ENCODE measurements around the gene OLFM2. TPM values are rescaled to one million over a fixed set of nuclear protein-coding genes. Genes with fewer than 3 reads are reported as not detected.

Gene OLFM2
- total and polyA plus RNA-seq, 2 experiments from 2014 or later = 58.1 to 117 TPM

DNA sequence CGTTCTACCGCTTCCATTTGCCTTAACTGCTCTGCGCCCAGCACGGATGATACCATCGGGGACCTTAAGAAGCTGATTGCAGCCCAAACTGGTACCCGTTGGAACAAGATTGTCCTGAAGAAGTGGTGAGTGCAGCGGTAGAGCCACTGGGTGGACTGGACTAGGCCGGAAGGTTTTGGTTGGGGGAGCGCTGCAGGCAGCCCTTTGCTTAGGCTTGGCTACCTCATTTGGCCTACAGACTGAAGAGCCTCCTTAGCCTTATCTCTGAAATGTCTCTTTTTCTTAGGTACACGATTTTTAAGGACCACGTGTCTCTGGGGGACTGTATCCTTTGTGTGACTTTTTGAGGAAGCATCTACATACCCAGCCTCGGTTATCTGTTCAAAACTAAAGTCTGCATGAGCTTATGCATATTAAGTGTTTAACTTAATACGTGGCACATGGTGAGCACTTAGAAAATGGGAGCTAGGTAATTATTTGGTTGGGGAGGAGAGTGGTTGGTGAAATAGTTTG is 107.7 kb downstream of the OLFM2 start (continued):
- TF ChIP-seq, protein P1, sequence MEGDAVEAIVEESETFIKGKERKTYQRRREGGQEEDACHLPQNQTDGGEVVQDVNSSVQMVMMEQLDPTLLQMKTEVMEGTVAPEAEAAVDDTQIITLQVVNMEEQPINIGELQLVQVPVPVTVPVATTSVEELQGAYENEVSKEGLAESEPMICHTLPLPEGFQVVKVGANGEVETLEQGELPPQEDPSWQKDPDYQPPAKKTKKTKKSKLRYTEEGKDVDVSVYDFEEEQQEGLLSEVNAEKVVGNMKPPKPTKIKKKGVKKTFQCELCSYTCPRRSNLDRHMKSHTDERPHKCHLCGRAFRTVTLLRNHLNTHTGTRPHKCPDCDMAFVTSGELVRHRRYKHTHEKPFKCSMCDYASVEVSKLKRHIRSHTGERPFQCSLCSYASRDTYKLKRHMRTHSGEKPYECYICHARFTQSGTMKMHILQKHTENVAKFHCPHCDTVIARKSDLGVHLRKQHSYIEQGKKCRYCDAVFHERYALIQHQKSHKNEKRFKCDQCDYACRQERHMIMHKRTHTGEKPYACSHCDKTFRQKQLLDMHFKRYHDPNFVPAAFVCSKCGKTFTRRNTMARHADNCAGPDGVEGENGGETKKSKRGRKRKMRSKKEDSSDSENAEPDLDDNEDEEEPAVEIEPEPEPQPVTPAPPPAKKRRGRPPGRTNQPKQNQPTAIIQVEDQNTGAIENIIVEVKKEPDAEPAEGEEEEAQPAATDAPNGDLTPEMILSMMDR (conservative IDR thresholded peaks at IDR 0.05; ENCODE audit: low read depth in 2 of 2) = no peak

DNA sequence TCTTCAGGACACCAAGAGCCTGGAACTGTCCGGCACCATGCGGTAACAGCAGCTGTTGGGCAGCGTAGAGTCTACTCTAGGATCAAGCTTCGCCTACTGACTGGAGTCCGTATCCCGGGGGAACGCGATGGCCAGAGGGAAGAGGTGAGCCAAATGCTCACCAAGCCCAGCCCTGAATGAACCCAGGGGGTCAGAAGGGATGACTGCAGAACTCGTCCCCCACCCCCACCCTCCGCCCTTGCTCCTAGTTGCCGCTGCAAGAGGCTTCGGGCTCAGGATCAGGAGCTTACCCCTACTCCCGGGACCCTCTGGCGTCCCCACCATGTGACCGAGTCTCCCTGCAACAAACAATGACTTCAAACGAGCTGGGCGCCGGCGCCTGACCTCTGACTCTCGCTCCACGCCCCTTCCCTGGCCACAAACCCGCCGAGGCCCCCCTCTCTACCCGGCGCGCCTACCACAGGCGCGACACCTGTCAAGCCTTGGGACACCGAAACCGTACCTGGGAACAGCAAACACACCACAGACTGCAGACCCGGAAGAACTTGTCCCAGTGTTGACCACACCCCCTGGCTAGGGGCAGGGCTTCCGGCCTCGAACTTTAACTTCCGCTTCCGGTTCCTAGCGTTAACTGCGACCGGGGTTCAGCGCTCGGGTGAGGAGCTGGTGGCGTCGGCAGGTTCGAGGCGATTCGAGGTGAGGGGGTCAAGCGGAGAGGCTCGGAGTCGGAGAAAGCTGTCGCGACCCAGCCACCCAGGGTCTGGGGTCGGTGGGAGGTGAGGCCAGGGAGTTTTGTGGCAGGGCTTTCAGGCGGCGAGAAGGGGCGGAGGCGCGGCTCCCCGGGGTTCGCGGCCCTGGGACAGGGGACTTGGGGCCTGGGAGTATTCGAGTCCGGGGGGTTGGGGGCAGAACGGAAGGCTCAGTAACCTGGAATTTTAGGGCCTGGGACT is 108.8 kb downstream of the OLFM2 start, which contains the start of gene UBL5:
TSS of gene UBL5 (plus strand) at position 630 of the 950 bp plus-strand sequence. CDS start 420 bp downstream, outside the sequence.
- Histone ChIP-seq H2AFZ (peak within 1 kb of the TSS; percentile 83; the same call in 1 of the 2 replicates), H3K4me2 (peak within 1 kb of the TSS; percentile 98), H3K4me1 (ENCODE audit: insufficient read depth) (peaks cover 5% of the 10 kb centered on the region; the same call in 1 of the 2 replicates), H3K4me3 (peak within 1 kb of the TSS; percentile 81), H3K27ac (ENCODE audit: low read depth) (peak within 1 kb of the TSS; percentile 78), H3K36me3 (ENCODE audit: insufficient read depth) (no peaks in the 10 kb centered on the region), H3K79me2 (replicated peaks; ENCODE audit: insufficient read depth) (peaks cover 53% of the 10 kb centered on the region), H4K20me1 (replicated peaks; ENCODE audit: insufficient read depth) (peaks cover 7% of the 10 kb centered on the region), H3K27me3 (ENCODE audit: insufficient read depth) (no peaks in the 10 kb centered on the region), H3K9me2 (ENCODE audit: insufficient read depth) (no peaks in the 10 kb centered on the region), H3F3A (replicated peaks; ENCODE audit: low read depth) (peaks cover 13% of the 10 kb centered on the region)
- peak; percentile 97 for ATAC-seq
- peaks cover 5% of the 10 kb centered on the region for H3K27me3 Mint-ChIP-seq (ENCODE audit: insufficient read depth, low read depth, poor library complexity)
- peaks cover 24% of the 10 kb centered on the region for H3K36me3 Mint-ChIP-seq (ENCODE audit: low read depth)
- peak within 1 kb of the TSS; percentile 96 for H3K4me3 Mint-ChIP-seq
- DNase-seq (ENCODE audit: low spot score) = peak; percentile 98
- peaks cover 9% of the 10 kb centered on the region for H3K4me1 Mint-ChIP-seq
- no peaks in the 10 kb centered on the region; the same call in 2 of the 3 replicates for H3K9me3 Mint-ChIP-seq
- H3K27ac Mint-ChIP-seq = peak within 1 kb of the TSS; percentile 97
- TF ChIP-seq, protein P2, sequence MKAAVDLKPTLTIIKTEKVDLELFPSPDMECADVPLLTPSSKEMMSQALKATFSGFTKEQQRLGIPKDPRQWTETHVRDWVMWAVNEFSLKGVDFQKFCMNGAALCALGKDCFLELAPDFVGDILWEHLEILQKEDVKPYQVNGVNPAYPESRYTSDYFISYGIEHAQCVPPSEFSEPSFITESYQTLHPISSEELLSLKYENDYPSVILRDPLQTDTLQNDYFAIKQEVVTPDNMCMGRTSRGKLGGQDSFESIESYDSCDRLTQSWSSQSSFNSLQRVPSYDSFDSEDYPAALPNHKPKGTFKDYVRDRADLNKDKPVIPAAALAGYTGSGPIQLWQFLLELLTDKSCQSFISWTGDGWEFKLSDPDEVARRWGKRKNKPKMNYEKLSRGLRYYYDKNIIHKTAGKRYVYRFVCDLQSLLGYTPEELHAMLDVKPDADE (IDR thresholded peaks at IDR 0.05) = peak; percentile 91
- TF ChIP-seq EZH2 (IDR thresholded peaks at IDR 0.05; ENCODE audit: low read depth, unreplicated experiment) (no peak), STAT1 (IDR thresholded peaks at IDR 0.05; ENCODE audit: unreplicated experiment) (no peak), CREB1 (CRISPR knock-in tag; IDR thresholded peaks at IDR 0.05; ENCODE audit: low read depth) (no peak), ZNF331 (CRISPR knock-in tag; IDR thresholded peaks at IDR 0.05; ENCODE audit: low read depth) (no peak), JUNB (IDR thresholded peaks at IDR 0.05; ENCODE audit: unreplicated experiment) (no peak), EZH2phosphoT487 (IDR thresholded peaks at IDR 0.05; ENCODE audit: unreplicated experiment) (no peak)
- TF ChIP-seq, protein P3, sequence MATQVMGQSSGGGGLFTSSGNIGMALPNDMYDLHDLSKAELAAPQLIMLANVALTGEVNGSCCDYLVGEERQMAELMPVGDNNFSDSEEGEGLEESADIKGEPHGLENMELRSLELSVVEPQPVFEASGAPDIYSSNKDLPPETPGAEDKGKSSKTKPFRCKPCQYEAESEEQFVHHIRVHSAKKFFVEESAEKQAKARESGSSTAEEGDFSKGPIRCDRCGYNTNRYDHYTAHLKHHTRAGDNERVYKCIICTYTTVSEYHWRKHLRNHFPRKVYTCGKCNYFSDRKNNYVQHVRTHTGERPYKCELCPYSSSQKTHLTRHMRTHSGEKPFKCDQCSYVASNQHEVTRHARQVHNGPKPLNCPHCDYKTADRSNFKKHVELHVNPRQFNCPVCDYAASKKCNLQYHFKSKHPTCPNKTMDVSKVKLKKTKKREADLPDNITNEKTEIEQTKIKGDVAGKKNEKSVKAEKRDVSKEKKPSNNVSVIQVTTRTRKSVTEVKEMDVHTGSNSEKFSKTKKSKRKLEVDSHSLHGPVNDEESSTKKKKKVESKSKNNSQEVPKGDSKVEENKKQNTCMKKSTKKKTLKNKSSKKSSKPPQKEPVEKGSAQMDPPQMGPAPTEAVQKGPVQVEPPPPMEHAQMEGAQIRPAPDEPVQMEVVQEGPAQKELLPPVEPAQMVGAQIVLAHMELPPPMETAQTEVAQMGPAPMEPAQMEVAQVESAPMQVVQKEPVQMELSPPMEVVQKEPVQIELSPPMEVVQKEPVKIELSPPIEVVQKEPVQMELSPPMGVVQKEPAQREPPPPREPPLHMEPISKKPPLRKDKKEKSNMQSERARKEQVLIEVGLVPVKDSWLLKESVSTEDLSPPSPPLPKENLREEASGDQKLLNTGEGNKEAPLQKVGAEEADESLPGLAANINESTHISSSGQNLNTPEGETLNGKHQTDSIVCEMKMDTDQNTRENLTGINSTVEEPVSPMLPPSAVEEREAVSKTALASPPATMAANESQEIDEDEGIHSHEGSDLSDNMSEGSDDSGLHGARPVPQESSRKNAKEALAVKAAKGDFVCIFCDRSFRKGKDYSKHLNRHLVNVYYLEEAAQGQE (IDR thresholded peaks at IDR 0.05; ENCODE audit: unreplicated experiment) = no peak
- TF ChIP-seq, protein P4, sequence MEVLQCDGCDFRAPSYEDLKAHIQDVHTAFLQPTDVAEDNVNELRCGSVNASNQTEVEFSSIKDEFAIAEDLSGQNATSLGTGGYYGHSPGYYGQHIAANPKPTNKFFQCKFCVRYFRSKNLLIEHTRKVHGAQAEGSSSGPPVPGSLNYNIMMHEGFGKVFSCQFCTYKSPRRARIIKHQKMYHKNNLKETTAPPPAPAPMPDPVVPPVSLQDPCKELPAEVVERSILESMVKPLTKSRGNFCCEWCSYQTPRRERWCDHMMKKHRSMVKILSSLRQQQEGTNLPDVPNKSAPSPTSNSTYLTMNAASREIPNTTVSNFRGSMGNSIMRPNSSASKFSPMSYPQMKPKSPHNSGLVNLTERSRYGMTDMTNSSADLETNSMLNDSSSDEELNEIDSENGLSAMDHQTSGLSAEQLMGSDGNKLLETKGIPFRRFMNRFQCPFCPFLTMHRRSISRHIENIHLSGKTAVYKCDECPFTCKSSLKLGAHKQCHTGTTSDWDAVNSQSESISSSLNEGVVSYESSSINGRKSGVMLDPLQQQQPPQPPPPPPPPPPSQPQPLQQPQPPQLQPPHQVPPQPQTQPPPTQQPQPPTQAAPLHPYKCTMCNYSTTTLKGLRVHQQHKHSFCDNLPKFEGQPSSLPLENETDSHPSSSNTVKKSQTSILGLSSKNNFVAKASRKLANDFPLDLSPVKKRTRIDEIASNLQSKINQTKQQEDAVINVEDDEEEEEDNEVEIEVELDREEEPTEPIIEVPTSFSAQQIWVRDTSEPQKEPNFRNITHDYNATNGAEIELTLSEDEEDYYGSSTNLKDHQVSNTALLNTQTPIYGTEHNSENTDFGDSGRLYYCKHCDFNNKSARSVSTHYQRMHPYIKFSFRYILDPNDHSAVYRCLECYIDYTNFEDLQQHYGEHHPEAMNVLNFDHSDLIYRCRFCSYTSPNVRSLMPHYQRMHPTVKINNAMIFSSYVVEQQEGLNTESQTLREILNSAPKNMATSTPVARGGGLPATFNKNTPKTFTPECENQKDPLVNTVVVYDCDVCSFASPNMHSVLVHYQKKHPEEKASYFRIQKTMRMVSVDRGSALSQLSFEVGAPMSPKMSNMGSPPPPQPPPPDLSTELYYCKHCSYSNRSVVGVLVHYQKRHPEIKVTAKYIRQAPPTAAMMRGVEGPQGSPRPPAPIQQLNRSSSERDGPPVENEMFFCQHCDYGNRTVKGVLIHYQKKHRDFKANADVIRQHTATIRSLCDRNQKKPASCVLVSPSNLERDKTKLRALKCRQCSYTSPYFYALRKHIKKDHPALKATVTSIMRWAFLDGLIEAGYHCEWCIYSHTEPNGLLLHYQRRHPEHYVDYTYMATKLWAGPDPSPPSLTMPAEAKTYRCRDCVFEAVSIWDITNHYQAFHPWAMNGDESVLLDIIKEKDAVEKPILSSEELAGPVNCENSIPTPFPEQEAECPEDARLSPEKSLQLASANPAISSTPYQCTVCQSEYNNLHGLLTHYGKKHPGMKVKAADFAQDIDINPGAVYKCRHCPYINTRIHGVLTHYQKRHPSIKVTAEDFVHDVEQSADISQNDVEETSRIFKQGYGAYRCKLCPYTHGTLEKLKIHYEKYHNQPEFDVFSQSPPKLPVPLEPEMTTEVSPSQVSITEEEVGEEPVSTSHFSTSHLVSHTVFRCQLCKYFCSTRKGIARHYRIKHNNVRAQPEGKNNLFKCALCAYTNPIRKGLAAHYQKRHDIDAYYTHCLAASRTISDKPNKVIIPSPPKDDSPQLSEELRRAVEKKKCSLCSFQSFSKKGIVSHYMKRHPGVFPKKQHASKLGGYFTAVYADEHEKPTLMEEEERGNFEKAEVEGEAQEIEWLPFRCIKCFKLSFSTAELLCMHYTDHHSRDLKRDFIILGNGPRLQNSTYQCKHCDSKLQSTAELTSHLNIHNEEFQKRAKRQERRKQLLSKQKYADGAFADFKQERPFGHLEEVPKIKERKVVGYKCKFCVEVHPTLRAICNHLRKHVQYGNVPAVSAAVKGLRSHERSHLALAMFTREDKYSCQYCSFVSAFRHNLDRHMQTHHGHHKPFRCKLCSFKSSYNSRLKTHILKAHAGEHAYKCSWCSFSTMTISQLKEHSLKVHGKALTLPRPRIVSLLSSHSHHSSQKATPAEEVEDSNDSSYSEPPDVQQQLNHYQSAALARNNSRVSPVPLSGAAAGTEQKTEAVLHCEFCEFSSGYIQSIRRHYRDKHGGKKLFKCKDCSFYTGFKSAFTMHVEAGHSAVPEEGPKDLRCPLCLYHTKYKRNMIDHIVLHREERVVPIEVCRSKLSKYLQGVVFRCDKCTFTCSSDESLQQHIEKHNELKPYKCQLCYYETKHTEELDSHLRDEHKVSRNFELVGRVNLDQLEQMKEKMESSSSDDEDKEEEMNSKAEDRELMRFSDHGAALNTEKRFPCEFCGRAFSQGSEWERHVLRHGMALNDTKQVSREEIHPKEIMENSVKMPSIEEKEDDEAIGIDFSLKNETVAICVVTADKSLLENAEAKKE (CRISPR knock-in tag; IDR thresholded peaks at IDR 0.05) = no peak
